Measurements from ENCODE around the gene PLEKHG7.

DNA sequence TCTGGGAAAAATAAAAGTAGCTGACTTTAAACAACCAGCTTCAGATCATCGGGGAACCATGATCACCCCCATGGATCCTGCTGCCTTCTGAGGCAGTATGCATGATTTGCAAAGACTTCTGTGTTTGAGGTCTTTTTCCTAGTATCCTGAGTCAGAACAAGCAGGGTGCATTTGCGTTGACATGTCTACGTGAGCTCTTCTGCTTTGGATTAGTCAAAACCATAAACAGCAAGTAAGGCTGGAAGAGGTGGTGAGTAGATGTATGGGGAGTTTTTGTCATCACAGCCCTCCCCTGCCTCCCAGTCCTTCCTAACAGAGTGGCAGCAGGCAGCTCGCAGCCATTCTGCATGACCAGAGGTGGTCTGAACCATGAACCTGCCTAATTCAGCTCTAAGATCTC lies 24.1 kb downstream of the PLEKHG7 start:
- TF ChIP-seq EZH2 (IDR thresholded peaks at IDR 0.05; ENCODE audit: low read length): no peak
- TF ChIP-seq, protein P1, sequence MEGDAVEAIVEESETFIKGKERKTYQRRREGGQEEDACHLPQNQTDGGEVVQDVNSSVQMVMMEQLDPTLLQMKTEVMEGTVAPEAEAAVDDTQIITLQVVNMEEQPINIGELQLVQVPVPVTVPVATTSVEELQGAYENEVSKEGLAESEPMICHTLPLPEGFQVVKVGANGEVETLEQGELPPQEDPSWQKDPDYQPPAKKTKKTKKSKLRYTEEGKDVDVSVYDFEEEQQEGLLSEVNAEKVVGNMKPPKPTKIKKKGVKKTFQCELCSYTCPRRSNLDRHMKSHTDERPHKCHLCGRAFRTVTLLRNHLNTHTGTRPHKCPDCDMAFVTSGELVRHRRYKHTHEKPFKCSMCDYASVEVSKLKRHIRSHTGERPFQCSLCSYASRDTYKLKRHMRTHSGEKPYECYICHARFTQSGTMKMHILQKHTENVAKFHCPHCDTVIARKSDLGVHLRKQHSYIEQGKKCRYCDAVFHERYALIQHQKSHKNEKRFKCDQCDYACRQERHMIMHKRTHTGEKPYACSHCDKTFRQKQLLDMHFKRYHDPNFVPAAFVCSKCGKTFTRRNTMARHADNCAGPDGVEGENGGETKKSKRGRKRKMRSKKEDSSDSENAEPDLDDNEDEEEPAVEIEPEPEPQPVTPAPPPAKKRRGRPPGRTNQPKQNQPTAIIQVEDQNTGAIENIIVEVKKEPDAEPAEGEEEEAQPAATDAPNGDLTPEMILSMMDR (optimal IDR thresholded peaks at IDR 0.05 in 1 of 3, IDR thresholded peaks at IDR 0.05 in 1 of 3, conservative IDR thresholded peaks at IDR 0.05 in 1 of 3; ENCODE audit: extremely low read depth in 1 of 3, insufficient read depth in 2 of 3, low read length in 3 of 3): no peak
